Stimulated activated CD8-positive, alpha-beta memory T cell treated with anti-CD3 and anti-CD28 coated beads, Interleukin-4, amount 100 ng/mL, for 24 hours (primary cell): ENCODE measurements around the gene RCAN1.
"Not testable (repeated sequence)": the region's sequence is repeated elsewhere in the genome, so short reads cannot be mapped to it uniquely, and the experiment has no call there.

ENCODE experiments used
- DNase-seq: peaks from one replicate; pipeline ENCODE4 v3.0.0-alpha.2; 2020; ENCODE audit warnings: low read depth

Gene RCAN1

GRCh38 chr21:34568801-34569200, 46.1 kb downstream of the RCAN1 start:
- DNase-seq = not testable (repeated sequence)

GRCh38 chr21:34567604-34568155, 47.2 kb downstream of the RCAN1 start:
- no peak for DNase-seq

- DNase-seq = no peak
These were observed 49.7 kb downstream of the RCAN1 start for GRCh38 chr21:34565238-34565637.

- DNase-seq = not testable (repeated sequence)
These were observed 51.5 kb downstream of the RCAN1 start for GRCh38 chr21:34563370-34563769.

- DNase-seq = no peak
These were observed 53.1 kb downstream of the RCAN1 start for GRCh38 chr21:34561806-34562205.

GRCh38 chr21:34560609-34561008, 54.3 kb downstream of the RCAN1 start:
- DNase-seq = no peak

- DNase-seq = no peak
These were observed 54.9 kb downstream of the RCAN1 start for GRCh38 chr21:34560021-34560420.

GRCh38 chr21:34559089-34559631, 55.8 kb downstream of the RCAN1 start:
- no peak for DNase-seq

- DNase-seq = no peak
These were observed 56.7 kb downstream of the RCAN1 start for GRCh38 chr21:34558166-34558565.

GRCh38 chr21:34557261-34557660, 57.7 kb downstream of the RCAN1 start:
- DNase-seq = no peak

- not testable (repeated sequence) for DNase-seq
These were observed 60.2 kb downstream of the RCAN1 start for GRCh38 chr21:34554670-34555069.

- no peak for DNase-seq
These were observed 60.7 kb downstream of the RCAN1 start for GRCh38 chr21:34554227-34554626.

DNA sequence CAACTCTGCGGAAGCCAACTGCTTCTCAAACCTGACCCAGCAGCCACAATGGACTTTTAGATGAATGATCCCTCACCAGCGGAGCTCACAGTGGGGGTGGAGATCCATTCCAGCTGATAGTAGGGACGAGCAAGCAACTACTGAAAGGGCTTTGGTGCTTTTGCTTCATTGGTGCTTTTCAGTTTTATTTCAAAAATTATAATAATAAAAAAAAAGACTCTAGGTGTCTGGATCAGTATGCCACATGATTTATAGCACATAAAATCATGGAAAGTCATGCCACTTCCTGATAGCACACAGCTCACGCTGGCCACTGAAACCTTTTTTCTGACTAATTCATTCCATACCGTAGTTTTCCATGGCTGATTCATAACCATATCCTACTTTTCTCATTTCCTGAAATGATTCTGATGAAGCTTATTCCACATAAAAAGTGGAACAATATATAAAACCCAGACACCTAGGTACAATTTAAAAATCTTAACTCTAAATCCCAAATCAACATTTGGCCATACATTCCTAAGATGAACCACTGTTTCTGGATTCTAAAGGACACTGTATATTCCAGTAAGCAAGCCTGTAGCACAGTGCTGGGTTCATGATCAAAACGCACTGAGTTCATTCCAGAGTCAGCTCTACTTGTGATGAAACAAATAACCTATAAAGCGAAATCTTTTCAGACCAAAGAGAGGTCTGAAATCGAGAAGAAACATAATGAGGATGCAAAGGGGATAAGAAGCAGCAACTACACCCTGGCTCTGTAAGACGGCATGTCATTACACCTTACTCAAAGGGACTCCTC, 61.6 kb downstream of the RCAN1 start:
- no peak for DNase-seq

DNA sequence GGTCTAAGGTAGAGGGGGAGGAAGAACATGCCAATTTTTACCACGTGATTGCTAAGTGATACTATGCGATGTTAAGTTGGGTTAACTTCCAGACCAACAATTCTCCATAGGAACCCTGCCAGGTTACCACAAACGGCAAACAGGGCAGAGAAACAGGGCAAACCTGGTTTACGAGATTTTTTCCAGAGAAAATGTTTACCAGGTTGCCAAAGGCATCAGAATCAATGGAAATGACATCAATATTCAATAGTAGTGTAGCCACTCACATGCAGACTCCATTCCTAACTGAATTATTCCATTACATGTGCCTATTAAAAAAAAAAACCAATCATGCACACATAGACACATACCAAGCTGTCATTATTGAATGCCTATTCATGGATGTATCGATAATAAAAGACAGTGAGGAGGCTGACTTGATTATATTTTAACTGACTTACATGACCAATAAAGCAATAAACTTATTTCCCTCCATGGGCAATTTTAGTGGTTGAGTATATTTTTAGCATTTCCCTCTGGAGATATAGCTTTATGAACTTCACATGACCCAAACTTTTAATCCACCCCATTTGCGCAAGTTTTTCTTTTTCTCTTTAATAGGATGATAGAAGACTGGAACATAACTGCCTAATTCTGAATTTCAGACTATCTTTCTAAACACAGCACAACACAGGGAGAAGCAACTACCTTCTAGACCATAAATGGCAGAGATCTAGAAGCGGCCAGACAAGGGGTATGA, 62.4 kb downstream of the RCAN1 start:
- DNase-seq = no peak

GRCh38 chr21:34550182-34550799, 64.6 kb downstream of the RCAN1 start:
- DNase-seq = no peak

- DNase-seq = no peak
These were observed 66.0 kb downstream of the RCAN1 start for GRCh38 chr21:34548781-34549376.

- no peak for DNase-seq
These were observed 68.4 kb downstream of the RCAN1 start for GRCh38 chr21:34546542-34546941.

DNA sequence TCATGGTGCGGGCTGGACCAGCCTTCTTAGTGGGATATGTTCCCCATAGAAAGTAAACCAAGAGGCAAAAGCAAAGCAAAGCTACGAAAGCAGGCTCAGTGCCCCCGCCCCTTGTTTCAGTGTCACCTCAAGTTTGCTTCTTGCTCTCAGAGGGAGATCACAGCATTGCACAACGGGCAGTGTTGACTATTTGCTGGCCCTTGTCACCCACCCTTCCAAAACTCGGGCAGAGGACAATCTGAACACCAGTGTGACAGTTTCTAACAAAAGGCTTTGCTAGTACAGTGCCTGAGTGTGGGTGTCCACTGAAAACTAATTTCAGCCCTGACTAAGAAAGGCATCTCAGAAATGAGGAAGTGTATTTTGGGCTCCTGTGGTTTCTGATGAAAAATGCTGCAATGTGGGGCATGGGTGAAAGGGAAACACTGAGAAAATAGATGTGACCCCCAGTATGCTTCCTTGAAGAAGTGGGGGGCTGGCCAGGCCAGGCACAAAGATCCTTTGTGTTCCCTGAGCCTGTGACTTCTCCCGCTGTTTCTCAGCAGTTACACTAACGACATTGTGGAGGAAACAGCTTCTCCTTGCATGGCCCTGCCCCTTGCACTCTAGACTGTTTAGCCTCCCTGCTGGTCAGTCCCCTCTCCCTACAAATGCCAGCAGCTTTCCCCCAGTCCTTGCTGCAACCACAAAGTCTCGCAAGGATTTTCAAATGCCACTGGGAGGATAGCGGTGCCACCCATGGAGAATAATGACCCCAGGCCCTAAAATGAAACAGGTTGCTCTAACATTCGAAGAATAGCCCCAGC, 69.6 kb downstream of the RCAN1 start:
- DNase-seq = no peak

- DNase-seq = no peak
These were observed 70.8 kb downstream of the RCAN1 start for GRCh38 chr21:34544032-34544496.

- no peak for DNase-seq
These were observed 71.9 kb downstream of the RCAN1 start for GRCh38 chr21:34543017-34543416.

DNA sequence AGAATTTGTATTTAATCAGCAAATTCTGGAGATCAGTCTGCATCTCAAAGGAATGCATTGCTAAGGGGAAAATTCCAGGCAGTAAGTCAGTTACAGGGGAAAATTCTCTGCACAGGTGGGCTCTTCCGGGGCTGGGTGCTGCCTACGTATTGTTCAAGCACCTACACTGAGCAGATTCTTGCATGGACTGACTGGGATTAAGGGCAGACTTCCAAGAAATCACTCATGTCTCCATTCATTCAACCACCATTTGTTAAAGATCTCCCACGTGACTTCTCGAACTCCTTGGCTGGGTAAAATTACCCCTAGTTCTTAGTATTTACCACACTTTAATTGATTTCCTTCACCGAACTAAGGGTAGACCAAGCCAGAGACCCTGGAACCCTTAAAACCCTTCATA, 74.7 kb downstream of the RCAN1 start:
- no peak for DNase-seq
